Vagina (tissue), 2 donors: ENCODE measurements around the gene BAMBI.

Source experiments
- CTCF ChIP-seq, 3 experiments: fragments of 450-650 bp in 2 of 3; fragments of 200-600 bp in 1 of 3; sonication (generic) in 1 of 3; IDR thresholded peaks; one replicate each; pipeline ENCODE4 v1.5.1; 2017 to 2019; ENCODE audit warnings: antibody characterized with exemption in 3 of 3, mild to moderate bottlenecking in 2 of 3, moderate library complexity in 2 of 3
- POLR2AphosphoS5 ChIP-seq, 2 donors: sonication (generic); formaldehyde crosslinking; IDR thresholded peaks; one replicate each; pipeline ENCODE4 v1.9.0; 2017; ENCODE audit warnings: antibody characterized with exemption in 2 of 2, mild to moderate bottlenecking in 2 of 2, low read depth in 1 of 2; ENCODE audit not compliant: insufficient read depth in 1 of 2

- TF ChIP-seq CTCF (IDR thresholded peaks at IDR 0.05) = no peak
- no peak for TF ChIP-seq POLR2AphosphoS5 (IDR thresholded peaks at IDR 0.05; ENCODE audit: insufficient read depth in 1 of 2, low read depth in 1 of 2)
These were observed 14.7 kb downstream of the BAMBI start for GRCh38 chr10:28692050-28692449.
